Fibroblast of gingiva (primary cell): Measurements from ENCODE around the gene EXOC3L2.

Experiments
- DNase-seq: peaks from one replicate; pipeline ENCODE4 v3.0.0-alpha.2; 2011; ENCODE audit warnings: low read depth

The EXOC3L2 gene

DNA sequence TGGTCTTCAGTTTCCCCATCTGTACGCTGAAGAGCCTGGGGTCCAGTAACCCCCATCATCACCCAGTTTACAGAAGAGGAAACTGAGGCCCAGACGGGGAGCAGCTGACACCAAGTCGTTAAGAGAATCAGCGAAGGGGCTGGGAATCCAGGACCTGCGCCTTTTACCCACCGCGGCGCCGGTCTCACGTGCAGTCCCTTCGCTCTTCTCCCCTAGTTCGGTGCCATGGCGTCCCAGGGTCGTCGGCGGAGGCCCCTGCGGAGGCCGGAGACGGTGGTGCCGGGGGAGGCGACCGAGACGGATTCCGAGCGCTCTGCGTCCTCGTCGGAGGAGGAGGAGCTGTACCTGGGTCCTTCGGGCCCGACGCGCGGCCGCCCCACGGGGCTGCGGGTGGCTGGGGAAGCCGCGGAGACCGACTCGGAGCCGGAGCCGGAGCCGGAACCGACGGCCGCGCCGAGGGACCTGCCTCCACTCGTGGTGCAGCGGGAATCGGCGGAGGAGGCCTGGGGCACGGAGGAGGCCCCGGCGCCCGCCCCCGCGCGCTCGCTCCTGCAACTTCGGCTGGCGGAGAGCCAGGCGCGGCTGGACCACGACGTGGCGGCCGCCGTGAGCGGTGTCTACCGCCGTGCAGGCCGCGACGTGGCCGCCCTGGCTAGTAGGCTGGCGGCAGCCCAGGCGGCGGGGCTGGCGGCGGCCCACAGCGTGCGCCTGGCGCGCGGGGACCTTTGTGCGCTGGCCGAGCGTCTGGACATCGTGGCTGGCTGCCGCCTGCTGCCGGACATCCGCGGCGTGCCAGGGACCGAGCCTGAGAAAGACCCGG is 65.9 kb downstream of the EXOC3L2 start:
- peak; percentile 28 for DNase-seq

GRCh38 chr19:45178262-45179071 is 66.7 kb downstream of the EXOC3L2 start, which contains the start of gene BLOC1S3:
TSS of gene BLOC1S3 (plus strand) at chr19:45178784. CDS start at chr19:45179297, 513 bp downstream.
- DNase-seq = peak; percentile 100

DNA sequence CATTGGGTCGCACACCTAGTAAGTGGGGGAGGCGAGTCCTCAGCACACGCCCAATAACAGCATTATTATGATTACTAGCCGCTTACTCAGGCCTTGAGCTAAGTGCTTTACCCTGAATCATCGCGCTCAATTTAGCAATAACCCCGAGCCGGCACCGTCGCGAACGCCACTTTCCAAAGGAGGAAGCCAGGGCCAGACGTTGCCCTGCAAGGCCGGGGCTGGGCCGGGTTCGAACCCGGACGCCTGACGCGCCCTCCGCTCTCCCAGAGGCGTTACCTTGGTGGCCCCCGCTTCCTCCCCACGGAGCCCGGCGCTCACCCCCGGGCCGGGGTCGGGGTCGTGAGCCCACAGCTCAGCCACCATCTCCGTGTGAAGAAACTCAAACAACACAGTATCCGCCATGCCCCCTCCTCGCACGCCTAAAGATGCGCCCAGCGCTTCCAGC is 67.4 kb downstream of the EXOC3L2 start, which contains the start of gene TRAPPC6A:
TSS of gene TRAPPC6A (minus strand) at position 421 of the 445 bp plus-strand sequence. CDS start at position 402, 19 bp downstream.
- peak; percentile 21 for DNase-seq

- no peak for DNase-seq
Observed at GRCh38 chr19:45175515-45176345, 69.5 kb downstream of the EXOC3L2 start.

- no peak for DNase-seq
Observed at GRCh38 chr19:45173816-45174215, 71.4 kb downstream of the EXOC3L2 start.

DNA sequence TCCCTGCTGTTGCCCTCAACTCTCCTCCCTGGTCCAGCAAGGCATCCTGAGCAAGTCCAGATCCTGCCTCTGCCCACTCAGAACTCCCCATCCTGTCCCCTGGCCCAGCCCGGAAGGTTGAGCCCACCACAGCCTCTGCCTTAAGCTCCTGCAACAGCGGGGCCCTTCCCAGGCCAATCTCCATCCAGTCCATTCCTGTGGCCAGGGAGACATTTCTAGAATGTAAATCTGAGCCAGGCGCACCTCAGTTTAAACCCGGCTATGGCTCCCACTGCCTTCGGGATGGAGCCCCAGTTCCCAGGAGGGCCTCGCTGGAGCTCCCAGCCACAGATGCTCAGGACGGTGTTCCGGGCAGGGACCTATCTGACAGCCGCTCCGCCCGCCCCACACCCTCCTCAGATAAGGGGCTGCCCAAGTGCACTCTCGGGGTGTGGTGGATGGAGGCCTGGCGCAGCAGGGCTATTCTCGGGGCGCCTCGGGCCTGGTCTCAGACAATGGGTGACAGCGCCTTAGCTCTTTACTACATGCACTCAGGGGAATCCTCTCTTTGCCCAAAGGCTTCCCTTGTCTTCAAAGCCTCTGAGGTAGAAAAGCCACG is 72.5 kb downstream of the EXOC3L2 start:
- no peak for DNase-seq

GRCh38 chr19:45172173-45172572 is 73.0 kb downstream of the EXOC3L2 start:
- no peak for DNase-seq

DNA sequence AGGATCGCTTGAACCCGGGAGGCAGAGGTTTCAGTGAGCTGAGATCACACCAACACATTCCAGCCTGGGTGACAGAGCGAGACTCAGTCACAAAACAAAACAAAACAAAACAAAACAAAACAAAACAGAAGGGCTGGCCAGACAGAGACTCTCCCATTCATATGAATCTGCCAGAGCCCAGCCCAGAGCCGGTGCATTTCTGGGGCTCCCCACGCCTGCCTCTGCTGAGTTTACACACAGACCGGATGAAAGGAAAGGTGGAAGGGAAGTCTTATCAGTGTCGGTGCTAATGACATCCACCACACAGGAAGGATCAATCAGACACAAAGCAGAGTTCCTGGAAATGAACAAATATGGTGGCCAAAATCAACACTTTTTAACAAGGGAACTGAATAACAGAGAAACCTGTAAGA is 74.0 kb downstream of the EXOC3L2 start:
- no peak for DNase-seq

DNA sequence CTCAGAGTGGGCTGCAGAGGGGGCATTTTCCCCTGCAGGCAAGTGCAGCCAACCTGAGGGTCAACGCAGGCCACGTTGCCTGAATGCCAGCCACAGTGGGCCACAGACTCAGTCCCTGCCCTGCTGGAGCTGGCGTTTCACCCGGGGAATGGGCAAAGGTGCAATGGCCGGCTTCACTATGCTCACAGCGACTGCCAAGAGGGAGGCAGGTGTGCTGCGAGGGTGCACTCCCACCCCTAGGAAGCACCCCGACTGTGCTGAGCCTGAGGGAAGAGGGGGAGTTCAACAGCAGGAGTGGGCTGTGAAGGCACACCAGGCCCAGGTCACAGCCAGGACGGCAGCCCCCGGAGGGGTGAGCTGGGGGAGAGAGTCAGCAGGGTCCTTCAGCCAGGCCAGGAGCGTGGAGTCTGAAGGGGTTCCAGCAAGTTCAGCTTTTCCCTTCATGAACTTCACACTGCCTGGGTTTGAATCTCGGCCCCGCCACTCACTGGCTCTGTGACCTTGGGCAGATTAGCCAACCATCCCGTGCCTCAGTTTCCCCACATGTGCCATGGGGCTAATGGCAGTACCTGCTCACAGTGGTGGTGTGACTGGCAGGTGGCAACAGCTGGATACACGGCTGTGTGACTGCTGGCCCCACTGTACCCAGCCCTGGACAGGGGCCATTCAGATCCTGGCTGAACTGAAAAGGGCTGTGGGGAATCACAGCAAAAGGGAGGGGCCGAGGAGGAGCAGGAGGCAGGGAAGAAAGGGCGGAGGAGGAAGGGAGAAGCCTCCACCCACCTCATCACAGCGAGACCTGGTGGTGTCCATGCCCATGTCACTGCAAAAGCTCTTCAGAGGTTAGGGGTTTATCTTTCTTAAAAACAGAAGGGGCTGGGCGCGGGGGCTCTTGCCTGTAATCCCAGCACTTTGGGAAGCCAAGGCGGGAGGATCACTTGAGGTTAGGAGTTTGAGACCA is 74.8 kb downstream of the EXOC3L2 start:
- no peak for DNase-seq

DNA sequence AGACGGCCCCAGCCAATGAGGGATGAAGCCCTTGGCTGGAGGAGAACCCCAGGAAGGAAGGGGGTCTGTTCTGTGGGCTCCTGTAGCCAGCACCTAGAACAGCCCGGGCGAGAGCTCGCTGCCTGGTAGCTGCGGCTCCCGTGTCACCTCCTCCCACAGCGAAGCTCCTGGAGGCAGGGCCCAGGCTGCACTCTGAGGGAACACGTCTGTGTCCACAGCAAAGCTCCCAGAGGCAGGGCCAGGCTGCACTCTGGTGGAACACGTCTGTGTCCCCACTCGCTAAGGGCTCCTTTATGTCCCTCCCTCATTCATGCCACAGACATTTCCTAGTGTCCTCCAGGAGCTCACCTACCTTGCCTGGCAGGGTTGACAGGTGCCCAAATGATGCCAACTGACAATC is 75.6 kb downstream of the EXOC3L2 start:
- DNase-seq = no peak

DNA sequence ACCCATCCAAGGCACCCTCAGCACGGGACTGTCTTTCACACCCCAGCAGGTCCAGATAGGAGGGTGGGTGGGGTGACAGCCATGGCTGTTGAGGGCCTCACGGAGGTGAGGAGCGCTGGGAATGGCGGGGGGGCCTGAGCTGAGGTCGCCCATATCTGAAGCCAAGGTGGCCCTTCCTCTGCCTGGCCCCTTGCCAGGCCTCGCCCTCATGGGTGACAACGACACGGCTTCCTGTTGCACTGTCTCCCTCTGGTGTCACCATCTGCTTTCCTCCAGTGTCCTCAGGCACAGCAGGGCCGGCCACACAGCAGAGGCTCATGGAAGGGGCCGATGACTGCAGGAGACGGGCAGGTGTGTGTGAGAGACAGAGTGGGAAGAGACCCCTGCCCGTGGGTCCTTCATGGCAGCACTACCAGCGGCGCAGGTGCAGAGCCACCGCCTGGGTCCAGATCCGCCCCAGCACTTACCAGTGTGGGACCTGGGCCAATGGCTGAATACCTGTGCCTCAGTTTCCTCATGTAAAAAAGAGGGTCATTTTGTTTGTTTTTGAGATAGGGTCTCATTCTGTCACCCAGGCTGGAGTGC is 76.3 kb downstream of the EXOC3L2 start:
- no peak for DNase-seq

DNA sequence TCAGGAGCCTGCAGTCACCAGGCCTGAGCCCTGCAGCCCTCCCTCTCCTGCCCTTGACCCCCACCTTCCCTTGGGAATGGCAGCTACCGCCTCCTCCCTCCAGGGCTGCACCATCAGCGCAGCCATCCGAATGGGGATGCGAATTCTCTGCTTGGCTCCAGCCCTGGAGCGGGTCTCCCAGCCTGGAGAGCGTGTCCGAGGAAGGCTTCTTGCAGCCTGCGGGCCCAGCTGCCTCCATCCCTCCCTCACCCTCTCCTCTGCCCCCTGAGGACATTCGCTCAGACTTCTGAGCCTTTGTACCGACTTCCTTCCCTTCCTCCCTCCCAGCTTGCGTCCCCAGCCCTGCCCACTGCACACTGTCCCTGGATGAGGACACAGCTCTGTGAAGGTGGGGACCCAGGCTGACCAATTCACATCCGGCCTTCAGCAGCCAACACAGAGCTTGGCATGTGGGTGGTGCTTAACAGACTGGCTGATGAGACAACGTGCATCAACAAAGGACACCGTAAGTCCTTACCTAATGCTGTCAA is 78.4 kb downstream of the EXOC3L2 start:
- DNase-seq = no peak

DNA sequence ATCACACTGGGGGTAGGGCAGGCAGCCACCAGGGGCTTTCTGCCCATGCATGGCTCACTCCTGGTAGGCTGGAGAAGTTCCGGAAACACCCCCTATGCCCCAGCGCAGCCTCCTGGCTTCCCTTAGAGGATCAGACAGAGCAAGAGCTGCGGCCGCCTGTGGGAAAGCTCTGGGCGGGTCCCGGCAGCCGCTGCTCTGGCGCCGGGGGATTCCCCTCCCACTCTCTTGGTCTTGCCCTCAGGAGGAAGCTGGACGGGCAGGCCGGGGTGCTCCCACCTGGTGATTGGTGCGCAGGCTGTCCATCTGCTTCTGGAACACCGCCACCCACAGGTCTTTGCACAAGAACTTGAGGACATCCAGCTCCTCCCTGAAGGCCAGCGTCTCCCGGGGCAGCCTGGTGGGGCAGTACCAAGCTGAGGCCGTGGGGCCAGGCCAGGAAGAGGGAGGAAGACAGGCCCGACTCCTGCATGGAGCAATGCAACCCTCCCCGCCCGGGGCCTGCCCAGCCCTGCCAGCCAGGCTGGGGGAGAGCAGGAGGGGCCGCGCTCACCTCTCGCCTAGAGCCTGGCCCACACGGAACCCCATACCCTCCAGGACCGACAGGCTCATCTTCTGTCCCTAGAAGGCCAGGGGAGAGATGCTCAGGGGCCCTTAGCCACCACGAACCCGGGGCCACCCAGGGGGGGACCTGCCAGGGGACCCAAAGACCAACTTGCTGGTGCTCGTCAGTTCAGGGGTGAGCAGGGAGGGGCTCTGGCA is 80.5 kb downstream of the EXOC3L2 start:
- peak; percentile 60 for DNase-seq

DNA sequence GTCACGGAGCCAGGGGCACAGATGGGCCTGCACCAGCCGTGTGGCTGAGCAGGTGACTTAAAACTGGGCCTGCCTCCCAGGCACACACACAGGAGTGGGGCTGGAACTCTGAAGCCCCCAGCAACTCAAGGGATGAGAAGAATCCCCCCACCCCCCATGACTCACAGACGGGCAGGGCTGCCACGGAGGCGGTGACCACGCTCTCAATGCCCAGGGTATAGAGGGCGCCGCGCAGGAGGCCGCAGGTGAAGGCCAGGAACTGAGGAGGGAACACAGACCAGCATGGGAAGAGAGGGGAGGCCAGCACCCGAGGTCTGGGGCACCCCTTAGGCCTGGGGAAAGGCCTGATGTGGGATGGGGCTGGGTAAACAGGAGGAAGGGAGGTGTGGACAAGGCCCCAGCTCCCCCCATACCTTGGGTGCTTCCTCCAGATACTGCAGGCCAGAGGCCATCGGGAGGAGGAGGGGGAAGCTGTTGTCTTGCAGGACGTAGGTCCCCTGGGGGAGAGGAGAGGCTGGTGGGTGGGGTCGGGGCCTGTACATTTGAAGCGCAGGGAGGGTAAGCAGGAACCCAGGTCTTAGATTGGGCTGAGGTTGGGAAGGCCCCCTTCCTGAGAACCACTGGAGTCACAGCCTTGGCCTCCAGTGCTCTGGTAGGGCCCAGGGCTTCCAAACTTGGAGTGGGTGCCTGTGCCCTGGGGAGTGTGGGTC is 81.3 kb downstream of the EXOC3L2 start:
- DNase-seq = no peak

DNA sequence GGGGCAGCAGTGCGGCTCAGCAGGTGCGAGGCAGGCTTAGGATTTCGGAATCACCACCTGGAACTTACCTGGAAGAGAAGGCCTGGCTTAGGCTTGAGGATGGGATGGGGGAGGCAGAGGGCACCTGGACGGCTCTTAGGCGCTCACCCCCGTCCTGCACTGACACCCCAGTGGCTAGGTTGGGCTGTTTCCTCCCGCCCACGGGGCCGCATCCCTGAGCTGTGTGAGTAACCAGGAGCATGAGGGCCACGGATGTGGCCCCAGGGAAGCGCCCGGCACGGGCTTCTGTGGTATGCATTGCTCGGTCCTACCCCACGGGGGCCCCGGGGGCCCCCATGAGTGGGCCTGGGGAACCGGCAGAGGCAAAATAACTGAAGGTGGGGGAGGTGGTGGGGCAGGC is 82.1 kb downstream of the EXOC3L2 start:
- DNase-seq = no peak

- no peak for DNase-seq
Observed at GRCh38 chr19:45162608-45163143, 82.5 kb downstream of the EXOC3L2 start.
